Large intestine (tissue), 3 donors: ENCODE measurements around the gene PNN. TPM values are rescaled to one million over a fixed set of nuclear protein-coding genes. Genes with fewer than 3 reads are reported as not detected.
A peak's percentile ranks its signal among the peaks of the same experiment; 100 is the strongest.
"Not testable (repeated sequence)": the region's sequence is repeated elsewhere in the genome, so short reads cannot be mapped to it uniquely, and the experiment has no call there.

Experiments
- DNase-seq, 2 donors: peaks; one replicate each; pipeline versions ENCODE4 v3.0.0 to v3.0.0-alpha.2; 2013
- H3K27ac ChIP-seq: one replicate; pipeline ENCODE4 v1.5.1; 2013; ENCODE audit warnings: low read length
- H3K27me3 ChIP-seq: 2 replicates; pipeline ENCODE4 v1.6.1; 2013; ENCODE audit warnings: low read length; ENCODE audit not compliant: control insufficient read depth, insufficient read depth
- H3K36me3 ChIP-seq: 2 replicates; pipeline ENCODE4 v1.6.1; 2013; ENCODE audit warnings: low read length; ENCODE audit not compliant: control insufficient read depth, insufficient read depth
- H3K4me1 ChIP-seq: one replicate; pipeline ENCODE4 v1.6.1; 2013; ENCODE audit warnings: low read length; ENCODE audit not compliant: control insufficient read depth, insufficient read depth
- H3K4me3 ChIP-seq: one replicate; pipeline ENCODE4 v1.5.1; 2013; ENCODE audit warnings: low read length
- H3K9me3 ChIP-seq: one replicate; pipeline ENCODE4 v1.6.1; 2013; ENCODE audit warnings: mild to moderate bottlenecking, low read depth, low read length, moderate library complexity; ENCODE audit not compliant: control insufficient read depth
- WGBS: methylation state at CpG from one replicate; pipeline ENCODE4 v1.1.5; 2013; ENCODE audit warnings: low lambda C conversion rate; ENCODE audit not compliant: insufficient coverage; 5-methylcytosine and 5-hydroxymethylcytosine counted together
- polyA plus RNA-seq: library from polyadenylated mRNA; unstranded; fragments of 120-200 nt; gene quantifications from one replicate; pipeline ENCODE4 v1.2.1, GENCODE V29; 2013

PNN gene
- polyA plus RNA-seq, 1 donor = 155 TPM

GRCh38 chr14:39179042-39179441 lies 4.0 kb downstream of the PNN start:
- peaks cover 12% of the 10 kb centered on the region for H3K4me1 ChIP-seq
- no peak overlapping the region for H3K27ac ChIP-seq
- H3K27me3 ChIP-seq = no peaks in the 10 kb centered on the region
- no peaks in the 10 kb centered on the region for H3K9me3 ChIP-seq
- DNase-seq = no peak
- no peak overlapping the region for H3K4me3 ChIP-seq
- WGBS = 100% methylated on average over 5 of the region's 6 CpGs
- peaks cover 54% of the 10 kb centered on the region for H3K36me3 ChIP-seq

GRCh38 chr14:39180553-39180952 lies 5.5 kb downstream of the PNN start:
- H3K9me3 ChIP-seq = no peaks in the 10 kb centered on the region
- H3K4me3 ChIP-seq = no peak overlapping the region
- H3K27ac ChIP-seq = no peak overlapping the region
- peaks cover 12% of the 10 kb centered on the region for H3K4me1 ChIP-seq
- no peak for DNase-seq
- H3K27me3 ChIP-seq = no peaks in the 10 kb centered on the region
- 93% methylated on average over 5 of the region's 5 CpGs for WGBS
- H3K36me3 ChIP-seq = peaks cover 61% of the 10 kb centered on the region

- 97% methylated on average over 6 of the region's 7 CpGs for WGBS
- peaks cover 61% of the 10 kb centered on the region for H3K36me3 ChIP-seq
Observed at GRCh38 chr14:39181026-39181692, 6.1 kb downstream of the PNN start.

GRCh38 chr14:39181693-39182047 lies 6.6 kb downstream of the PNN start:
- Histone ChIP-seq H3K36me3 (peaks cover 57% of the 10 kb centered on the region), H3K4me1 (peaks cover 7% of the 10 kb centered on the region), H3K27ac (no peak overlapping the region), H3K27me3 (no peaks in the 10 kb centered on the region), H3K4me3 (no peak overlapping the region), H3K9me3 (no peaks in the 10 kb centered on the region)
- DNase-seq = no peak
- 50% methylated on average over 3 of the region's 5 CpGs for WGBS

More at GRCh38 chr14:39181026-39181692, 6.1 kb downstream of the PNN start:
- Histone ChIP-seq H3K4me3 (no peak overlapping the region), H3K27ac (no peak overlapping the region), H3K9me3 (no peaks in the 10 kb centered on the region), H3K4me1 (peaks cover 12% of the 10 kb centered on the region), H3K27me3 (no peaks in the 10 kb centered on the region)
- no peak for DNase-seq

- H3K4me1 ChIP-seq = no peaks in the 10 kb centered on the region
- peaks cover 46% of the 10 kb centered on the region for H3K36me3 ChIP-seq
- H3K4me3 ChIP-seq = no peak overlapping the region
- no peaks in the 10 kb centered on the region for H3K9me3 ChIP-seq
- no peak overlapping the region for H3K27ac ChIP-seq
- DNase-seq = no peak
- H3K27me3 ChIP-seq = no peaks in the 10 kb centered on the region
- 100% methylated on average over 1 of the region's 1 CpG for WGBS
Observed at GRCh38 chr14:39182770-39183684, 8.0 kb downstream of the PNN start.

GRCh38 chr14:39183685-39184003 lies 8.6 kb downstream of the PNN start:
- no CpG with 5 or more reads among the region's 5 CpGs for WGBS

GRCh38 chr14:39184628-39185255 lies 9.7 kb downstream of the PNN start:
- H3K36me3 ChIP-seq = peaks cover 31% of the 10 kb centered on the region
- no peak overlapping the region for H3K4me3 ChIP-seq
- H3K9me3 ChIP-seq = no peaks in the 10 kb centered on the region
- no peaks in the 10 kb centered on the region for H3K27me3 ChIP-seq
- no peak for DNase-seq
- peak overlapping the region; percentile 74 for H3K27ac ChIP-seq
- WGBS = 100% methylated on average over 2 of the region's 4 CpGs
- H3K4me1 ChIP-seq = no peaks in the 10 kb centered on the region

More at GRCh38 chr14:39183685-39184003, 8.6 kb downstream of the PNN start:
- H3K36me3 ChIP-seq = peaks cover 40% of the 10 kb centered on the region
- DNase-seq, H3K9me3 ChIP-seq, H3K4me3 ChIP-seq, H3K4me1 ChIP-seq, H3K27ac ChIP-seq, H3K27me3 ChIP-seq: not testable (repeated sequence)

GRCh38 chr14:39185256-39186049 lies 10.4 kb downstream of the PNN start:
- no peak overlapping the region for H3K4me3 ChIP-seq
- peak overlapping the region; percentile 74 for H3K27ac ChIP-seq
- WGBS = 61% methylated on average over 2 of the region's 5 CpGs
- H3K27me3 ChIP-seq = no peaks in the 10 kb centered on the region
- DNase-seq = peak in 1 of 2 donors; percentile 54
- H3K36me3 ChIP-seq = peaks cover 28% of the 10 kb centered on the region
- H3K9me3 ChIP-seq = no peaks in the 10 kb centered on the region
- H3K4me1 ChIP-seq = no peaks in the 10 kb centered on the region

GRCh38 chr14:39186941-39187525 lies 12.0 kb downstream of the PNN start:
- Histone ChIP-seq H3K4me3 (no peak overlapping the region), H3K27me3 (no peaks in the 10 kb centered on the region), H3K9me3 (no peaks in the 10 kb centered on the region), H3K36me3 (peaks cover 15% of the 10 kb centered on the region), H3K4me1 (no peaks in the 10 kb centered on the region), H3K27ac (no peak overlapping the region)
- WGBS = 86% methylated on average over 2 of the region's 4 CpGs
- no peak for DNase-seq
